Activated CD4-positive, alpha-beta T cell treated with anti-CD3 and anti-CD28 coated beads, Interleukin-2, amount 10 ng/mL, durations not matched to agents 7 days and 5 days (primary cell): ENCODE measurements around the gene SOWAHB. TPM values are rescaled to one million over a fixed set of nuclear protein-coding genes. Genes with fewer than 3 reads are reported as not detected.

Experiments used
- CTCF ChIA-PET: fragments of 350-600 bp; sonication (Branson Sonifier 250); formaldehyde crosslinking; loops from one replicate; lab custom pipeline; 2021; ENCODE audit warnings: antibody characterized with exemption; lab: Charles Lee
- POLR2A ChIA-PET: fragments of 350-600 bp; sonication (Branson Sonifier 250); formaldehyde crosslinking; loops from one replicate; lab custom pipeline; 2021; ENCODE audit warnings: antibody characterized with exemption; lab: Charles Lee
- DNase-seq: peaks from one replicate; pipeline ENCODE4 v3.0.0-alpha.2; 2020
- H3K27ac Mint-ChIP-seq: one replicate; pipeline ENCODE4 v1.8.0; 2021; ENCODE audit warnings: mild to moderate bottlenecking, moderate library complexity, mixed read lengths
- H3K27me3 Mint-ChIP-seq: one replicate; pipeline ENCODE4 v1.8.0; 2021; ENCODE audit warnings: mixed read lengths
- H3K36me3 Mint-ChIP-seq: one replicate; pipeline ENCODE4 v1.8.0; 2021; ENCODE audit warnings: low read depth, mixed read lengths
- H3K4me1 Mint-ChIP-seq: one replicate; pipeline ENCODE4 v1.8.0; 2021; ENCODE audit warnings: mixed read lengths
- H3K4me3 Mint-ChIP-seq: one replicate; pipeline ENCODE4 v1.8.0; 2021; ENCODE audit warnings: mild to moderate bottlenecking, moderate library complexity, mixed read lengths
- H3K9me3 Mint-ChIP-seq: one replicate; pipeline ENCODE4 v1.8.0; 2021; ENCODE audit warnings: mixed read lengths
- total RNA-seq, 2 experiments: library from RNA; stranded (reverse); gene quantifications; one replicate each; pipeline ENCODE4 v1.2.3, GENCODE V29; 2021

The SOWAHB gene
- total RNA-seq, 2 experiments from 2014 or later, result not detected

DNA sequence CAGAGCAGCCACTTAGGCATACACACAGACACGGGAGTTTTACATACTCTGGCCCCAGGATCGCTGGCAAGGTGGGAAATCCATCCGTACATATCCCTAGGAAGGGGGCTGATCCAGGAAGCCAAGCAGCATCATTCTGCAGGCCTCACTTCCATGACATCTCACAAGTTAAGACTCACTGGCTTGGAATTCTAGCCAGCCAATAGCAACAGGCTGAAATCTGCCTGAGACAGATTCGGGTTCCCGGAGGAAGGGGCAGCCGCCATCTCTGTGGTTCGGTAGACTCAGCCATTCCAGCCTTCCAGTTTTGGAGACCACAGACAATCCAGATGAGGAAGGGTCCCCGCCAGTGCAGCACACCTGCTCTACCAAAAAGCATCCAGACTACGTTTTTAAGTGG lies 31.3 kb downstream of the SOWAHB start:
- Mint-ChIP-seq H3K4me1 (no peaks in the 10 kb centered on the region), H3K36me3 (no peaks in the 10 kb centered on the region), H3K9me3 (peaks cover 3% of the 10 kb centered on the region), H3K27me3 (peaks cover 5% of the 10 kb centered on the region), H3K27ac (no peak overlapping the region), H3K4me3 (no peak overlapping the region)
- DNase-seq, result no peak
- ChIA-PET POLR2A (no interaction called here), CTCF (no interaction called here)

DNA sequence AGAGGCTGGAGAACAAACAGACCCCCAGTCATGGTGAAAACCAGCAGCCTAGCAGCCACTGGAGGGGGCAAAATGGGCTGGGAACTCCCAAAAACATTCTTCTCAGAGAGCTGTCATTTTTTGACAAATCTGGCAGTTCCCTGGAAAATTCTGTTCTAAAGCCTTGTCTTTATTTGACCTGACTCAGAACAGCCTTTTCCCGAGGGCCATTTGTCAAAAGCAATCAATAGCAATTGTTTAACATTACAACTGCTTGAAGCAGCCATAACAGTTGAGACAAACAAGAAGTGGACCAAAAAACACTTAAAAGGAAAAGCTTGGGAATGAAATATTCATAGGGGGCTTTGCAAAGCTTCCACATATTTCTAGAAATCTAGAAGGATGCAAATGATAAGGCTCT lies 39.6 kb downstream of the SOWAHB start:
- ChIA-PET CTCF (no interaction called here), POLR2A (no interaction called here)
- no peak overlapping the region for H3K27ac Mint-ChIP-seq
- no peaks in the 10 kb centered on the region for H3K9me3 Mint-ChIP-seq
- peaks cover 9% of the 10 kb centered on the region for H3K27me3 Mint-ChIP-seq
- no peaks in the 10 kb centered on the region for H3K4me1 Mint-ChIP-seq
- no peaks in the 10 kb centered on the region for H3K36me3 Mint-ChIP-seq
- DNase-seq, result no peak
- H3K4me3 Mint-ChIP-seq, result no peak overlapping the region

DNA sequence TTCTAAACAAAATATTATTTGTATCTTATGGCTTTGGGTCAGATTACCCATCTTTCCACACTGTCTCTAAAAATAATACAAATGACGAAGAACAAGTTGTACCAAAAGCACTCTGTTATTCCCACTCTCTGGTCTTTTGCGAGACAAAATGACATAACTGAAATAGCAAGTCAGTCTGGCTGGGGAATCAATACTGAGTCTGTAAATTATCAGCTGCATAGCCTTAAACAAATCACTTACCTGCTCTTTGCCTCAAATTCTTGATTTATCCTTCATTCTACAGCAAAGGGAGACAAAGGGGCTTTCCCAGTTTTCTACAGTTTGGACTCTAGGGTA lies 40.9 kb downstream of the SOWAHB start:
- no peaks in the 10 kb centered on the region for H3K9me3 Mint-ChIP-seq
- no peaks in the 10 kb centered on the region for H3K4me1 Mint-ChIP-seq
- peaks cover 9% of the 10 kb centered on the region for H3K27me3 Mint-ChIP-seq
- ChIA-PET POLR2A (no interaction called here), CTCF (interaction anchor here (0.6 kb wide), 1 partner anchor 324 kb away, joined by 3 read pairs; no protein-coding TSS in a partner anchor)
- no peak overlapping the region for H3K4me3 Mint-ChIP-seq
- no peaks in the 10 kb centered on the region for H3K36me3 Mint-ChIP-seq
- no peak for DNase-seq
- H3K27ac Mint-ChIP-seq, result no peak overlapping the region

DNA sequence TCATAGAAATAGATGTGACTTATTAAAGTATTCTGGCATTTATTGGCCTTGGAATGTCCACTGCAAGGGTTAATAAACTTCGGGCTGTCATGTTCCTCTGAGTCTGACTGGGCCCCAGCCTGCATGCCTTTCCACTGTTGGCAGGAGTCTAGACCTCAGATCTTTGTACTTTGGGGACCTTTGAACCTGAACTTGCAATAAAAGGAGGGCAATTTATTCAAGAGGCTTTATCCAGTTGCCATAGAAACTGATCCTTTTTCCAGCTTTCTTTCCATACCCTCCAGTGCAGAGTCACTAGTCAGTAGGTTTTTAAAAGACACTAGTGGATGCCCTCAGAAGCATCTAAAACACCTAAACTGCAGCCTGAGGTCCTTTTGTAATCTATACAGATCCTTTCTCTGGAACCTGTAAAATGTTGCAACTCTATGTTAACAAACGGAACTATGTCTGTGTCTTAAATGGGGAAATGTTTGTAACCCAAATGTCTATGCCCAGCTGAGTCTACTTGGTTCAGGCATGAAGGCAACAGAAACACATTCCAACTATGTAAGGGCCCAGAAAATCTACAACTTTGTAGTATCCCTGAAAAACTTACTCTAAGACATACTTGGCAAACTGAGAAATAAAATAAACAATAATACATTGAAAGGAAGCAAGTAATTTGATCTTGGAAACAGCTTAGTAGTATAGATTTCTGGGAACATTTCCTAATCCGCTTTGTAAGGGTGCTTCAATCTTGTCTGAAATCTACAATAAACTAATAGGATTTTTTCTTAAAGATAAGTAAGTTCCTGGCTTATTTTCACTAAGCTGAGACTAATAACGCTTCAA lies 41.5 kb downstream of the SOWAHB start:
- ChIA-PET POLR2A (no interaction called here), CTCF (interaction anchor here (0.6 kb wide), 1 partner anchor 325 kb away, joined by 3 read pairs; no protein-coding TSS in a partner anchor)
- Mint-ChIP-seq H3K4me3 (no peak overlapping the region), H3K27ac (no peak overlapping the region), H3K4me1 (no peaks in the 10 kb centered on the region), H3K27me3 (peaks cover 7% of the 10 kb centered on the region), H3K9me3 (no peaks in the 10 kb centered on the region), H3K36me3 (no peaks in the 10 kb centered on the region)
- DNase-seq, result no peak

DNA sequence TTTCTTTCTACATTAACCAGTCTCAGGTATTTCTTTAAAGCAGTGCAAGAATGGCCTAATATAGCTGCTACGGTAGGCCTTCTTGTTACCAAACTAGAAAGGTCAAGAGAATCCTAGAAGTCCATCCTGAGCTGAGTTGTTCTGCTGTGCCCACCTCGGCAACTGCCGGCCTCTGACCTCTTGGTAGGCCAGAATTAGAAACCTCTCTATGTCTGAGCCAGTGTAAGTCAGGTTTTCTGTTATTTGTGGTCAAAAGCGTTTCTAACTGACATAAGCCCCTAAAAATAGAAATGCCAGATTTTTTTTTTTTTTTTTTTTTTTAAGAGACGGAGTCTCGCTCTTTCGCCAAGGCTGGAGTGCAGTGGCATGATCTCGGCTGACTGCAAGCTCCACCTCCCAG lies 43.1 kb downstream of the SOWAHB start:
- no peaks in the 10 kb centered on the region for H3K4me1 Mint-ChIP-seq
- no peaks in the 10 kb centered on the region for H3K9me3 Mint-ChIP-seq
- no peaks in the 10 kb centered on the region for H3K36me3 Mint-ChIP-seq
- no peak for DNase-seq
- H3K27me3 Mint-ChIP-seq, result peaks cover 2% of the 10 kb centered on the region
- H3K4me3 Mint-ChIP-seq, result no peak overlapping the region
- CTCF ChIA-PET, result no interaction called here
- POLR2A ChIA-PET, result no interaction called here
- no peak overlapping the region for H3K27ac Mint-ChIP-seq

DNA sequence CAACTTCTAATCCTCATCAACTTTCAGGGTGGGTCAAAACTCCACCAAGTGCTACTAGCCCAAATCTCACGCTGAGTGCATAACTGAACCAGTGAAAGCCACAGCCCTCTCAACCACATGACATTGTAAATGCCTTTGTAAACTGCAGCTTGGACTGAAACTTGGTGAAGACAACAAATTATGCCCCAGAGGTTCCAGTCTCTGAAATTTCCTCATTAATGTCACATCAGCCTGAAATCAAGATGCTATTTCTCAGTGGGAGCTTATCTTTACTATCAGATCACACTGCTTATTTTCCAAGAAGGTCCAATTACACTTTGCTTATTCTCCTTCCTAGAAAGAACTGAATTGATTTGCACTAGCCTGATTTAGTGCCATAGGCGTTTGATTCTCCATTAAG lies 46.6 kb downstream of the SOWAHB start:
- no peak for DNase-seq
- H3K4me1 Mint-ChIP-seq, result no peaks in the 10 kb centered on the region
- ChIA-PET POLR2A (no interaction called here), CTCF (no interaction called here)
- H3K27me3 Mint-ChIP-seq, result peaks cover 6% of the 10 kb centered on the region
- H3K9me3 Mint-ChIP-seq, result no peaks in the 10 kb centered on the region
- no peak overlapping the region for H3K27ac Mint-ChIP-seq
- no peak overlapping the region for H3K4me3 Mint-ChIP-seq
- no peaks in the 10 kb centered on the region for H3K36me3 Mint-ChIP-seq

DNA sequence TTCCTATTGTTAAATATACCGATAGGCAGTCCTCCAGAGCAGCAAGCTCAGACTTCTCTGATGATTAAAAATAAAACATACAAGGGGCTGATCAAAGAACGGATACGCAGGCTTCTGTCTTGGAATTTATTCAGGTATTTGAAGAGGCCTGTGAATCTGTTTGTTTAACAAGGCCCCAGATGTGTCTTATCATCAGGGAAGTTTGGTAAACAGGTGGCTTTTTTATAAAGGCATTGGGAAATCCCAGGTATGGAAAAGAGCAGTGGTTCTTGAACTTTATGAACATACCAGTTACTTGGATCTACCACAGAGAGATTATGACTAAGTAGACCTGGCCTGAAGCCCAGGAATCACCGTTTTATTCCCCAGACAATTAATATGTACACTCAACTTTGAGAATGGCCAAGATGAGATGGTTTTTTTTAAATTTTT lies 47.9 kb downstream of the SOWAHB start:
- H3K4me3 Mint-ChIP-seq, result no peak overlapping the region
- ChIA-PET CTCF (no interaction called here), POLR2A (no interaction called here)
- H3K27ac Mint-ChIP-seq, result no peak overlapping the region
- no peak for DNase-seq
- H3K36me3 Mint-ChIP-seq, result no peaks in the 10 kb centered on the region
- no peaks in the 10 kb centered on the region for H3K9me3 Mint-ChIP-seq
- no peaks in the 10 kb centered on the region for H3K4me1 Mint-ChIP-seq
- H3K27me3 Mint-ChIP-seq, result peaks cover 6% of the 10 kb centered on the region

Other genes starting within 250 kb of the SOWAHB start
- 10 to 100 TPM; 23.4 to 24.5 TPM for gene SEPTIN11, start 51.6 kb upstream of the SOWAHB start, total RNA-seq
- gene CCNI, start 177.8 kb upstream of the SOWAHB start, total RNA-seq, result 100 to 1,000 TPM; 210 to 244 TPM